ENCODE results near the gene ATMIN.

The ATMIN gene

GRCh38 chr16:81012974-81013373, 22.7 kb upstream of the ATMIN start:
- Histone ChIP-seq H3K14ac (ENCODE audit: low read length) (no peak overlapping the region), H4K91ac (ENCODE audit: low read depth, low read length, poor library complexity) (no peak overlapping the region), H2BK5ac (ENCODE audit: low read length) (no peak overlapping the region), H4K8ac (ENCODE audit: low read depth, low read length) (no peak overlapping the region), H2BK12ac (ENCODE audit: low read length) (no peak overlapping the region), H2BK120ac (ENCODE audit: low read depth, low read length) (no peak overlapping the region), H3K9ac (ENCODE audit: low read depth, low read length, poor library complexity) (no peak overlapping the region), H3K9me3 (replicated peaks in 1 of 2; ENCODE audit: control insufficient read depth in 2 of 2, insufficient read depth in 1 of 2, low read depth in 1 of 2, low read length in 2 of 2) (no peaks in the 10 kb centered on the region), H3K4me3 (ENCODE audit: low read length in 2 of 2) (no peak overlapping the region), H2AK5ac (ENCODE audit: low read depth, low read length) (no peak overlapping the region), H3K4me2 (ENCODE audit: insufficient read depth, low read length, poor library complexity, severe bottlenecking) (no peak overlapping the region), H3K23ac (ENCODE audit: low read depth, low read length, poor library complexity) (peak overlapping the region; percentile 47), H3K27me3 (ENCODE audit: control insufficient read depth in 3 of 3, insufficient read depth in 3 of 3, low read depth in 1 of 3, low read length in 3 of 3) (no peaks in the 10 kb centered on the region), H3K79me1 (ENCODE audit: low read depth, low read length) (peaks cover 5% of the 10 kb centered on the region), H3K4me1 (ENCODE audit: control insufficient read depth in 2 of 2, insufficient read depth in 1 of 2, low read depth in 1 of 2, low read length in 2 of 2) (peaks cover 0 to 2% of the 10 kb centered on the region in 2 donors), H3K27ac (replicated peaks; ENCODE audit: low read length) (no peak overlapping the region), H2AFZ (ENCODE audit: low read length) (no peak overlapping the region), H3K36me3 (replicated peaks in 1 of 2; ENCODE audit: control insufficient read depth in 2 of 2, insufficient read depth in 2 of 2, low read length in 2 of 2) (peaks cover 26 to 93% of the 10 kb centered on the region in 2 donors), H3K4ac (ENCODE audit: low read length) (no peak overlapping the region), H2BK15ac (ENCODE audit: low read length) (no peak overlapping the region), H3K18ac (ENCODE audit: low read length) (no peak overlapping the region)
- WGBS, 2 donors (ENCODE audit: extremely low coverage in 2 of 2, insufficient read length in 2 of 2, insufficient replicate concordance in 1 of 2): no CpG with 5 or more reads among the region's 3 CpGs
- DNase-seq (ENCODE audit: low spot score): no peak

- Histone ChIP-seq H3K9ac (ENCODE audit: low read depth, low read length, poor library complexity) (no peak overlapping the region), H3K4me1 (ENCODE audit: control insufficient read depth in 2 of 2, insufficient read depth in 1 of 2, low read depth in 1 of 2, low read length in 2 of 2) (no peaks in the 10 kb centered on the region), H3K4me3 (ENCODE audit: low read length in 2 of 2) (no peak overlapping the region), H2BK12ac (ENCODE audit: low read length) (no peak overlapping the region), H4K91ac (ENCODE audit: low read depth, low read length, poor library complexity) (no peak overlapping the region), H2BK15ac (ENCODE audit: low read length) (no peak overlapping the region), H3K18ac (ENCODE audit: low read length) (no peak overlapping the region), H3K36me3 (replicated peaks in 1 of 2; ENCODE audit: control insufficient read depth in 2 of 2, insufficient read depth in 2 of 2, low read length in 2 of 2) (peaks cover 33 to 97% of the 10 kb centered on the region in 2 donors), H2AFZ (ENCODE audit: low read length) (no peak overlapping the region), H3K14ac (ENCODE audit: low read length) (no peak overlapping the region), H2BK120ac (ENCODE audit: low read depth, low read length) (no peak overlapping the region), H3K4me2 (ENCODE audit: insufficient read depth, low read length, poor library complexity, severe bottlenecking) (no peak overlapping the region), H2BK5ac (ENCODE audit: low read length) (no peak overlapping the region), H3K4ac (ENCODE audit: low read length) (no peak overlapping the region), H4K8ac (ENCODE audit: low read depth, low read length) (no peak overlapping the region), H3K9me3 (replicated peaks in 1 of 2; ENCODE audit: control insufficient read depth in 2 of 2, insufficient read depth in 1 of 2, low read depth in 1 of 2, low read length in 2 of 2) (no peaks in the 10 kb centered on the region), H3K27ac (replicated peaks; ENCODE audit: low read length) (no peak overlapping the region), H3K27me3 (ENCODE audit: control insufficient read depth in 3 of 3, insufficient read depth in 3 of 3, low read depth in 1 of 3, low read length in 3 of 3) (no peaks in the 10 kb centered on the region), H3K79me1 (ENCODE audit: low read depth, low read length) (peaks cover 5% of the 10 kb centered on the region), H3K23ac (ENCODE audit: low read depth, low read length, poor library complexity) (no peak overlapping the region), H2AK5ac (ENCODE audit: low read depth, low read length) (no peak overlapping the region)
- WGBS, 2 donors (ENCODE audit: extremely low coverage in 2 of 2, insufficient read length in 2 of 2, insufficient replicate concordance in 1 of 2): no CpG with 5 or more reads among the region's 2 CpGs
- no peak for DNase-seq (ENCODE audit: low spot score)
Measured at GRCh38 chr16:81014672-81015071, 21.0 kb upstream of the ATMIN start.

- Histone ChIP-seq H2BK120ac (ENCODE audit: low read depth, low read length) (no peak overlapping the region), H3K9ac (ENCODE audit: low read depth, low read length, poor library complexity) (no peak overlapping the region), H4K91ac (ENCODE audit: low read depth, low read length, poor library complexity) (no peak overlapping the region), H3K18ac (ENCODE audit: low read length) (no peak overlapping the region), H3K4me1 (ENCODE audit: control insufficient read depth in 2 of 2, insufficient read depth in 1 of 2, low read depth in 1 of 2, low read length in 2 of 2) (no peaks in the 10 kb centered on the region), H3K9me3 (replicated peaks in 1 of 2; ENCODE audit: control insufficient read depth in 2 of 2, insufficient read depth in 1 of 2, low read depth in 1 of 2, low read length in 2 of 2) (no peaks in the 10 kb centered on the region), H2BK5ac (ENCODE audit: low read length) (no peak overlapping the region), H3K14ac (ENCODE audit: low read length) (no peak overlapping the region), H3K4me2 (ENCODE audit: insufficient read depth, low read length, poor library complexity, severe bottlenecking) (no peak overlapping the region), H3K27ac (replicated peaks; ENCODE audit: low read length) (no peak overlapping the region), H3K4me3 (ENCODE audit: low read length in 2 of 2) (no peak overlapping the region), H3K27me3 (ENCODE audit: control insufficient read depth in 3 of 3, insufficient read depth in 3 of 3, low read depth in 1 of 3, low read length in 3 of 3) (no peaks in the 10 kb centered on the region), H4K8ac (ENCODE audit: low read depth, low read length) (no peak overlapping the region), H3K79me1 (ENCODE audit: low read depth, low read length) (no peaks in the 10 kb centered on the region), H3K36me3 (replicated peaks in 1 of 2; ENCODE audit: control insufficient read depth in 2 of 2, insufficient read depth in 2 of 2, low read length in 2 of 2) (peaks cover 42 to 99% of the 10 kb centered on the region in 2 donors), H3K23ac (ENCODE audit: low read depth, low read length, poor library complexity) (no peak overlapping the region), H2AK5ac (ENCODE audit: low read depth, low read length) (no peak overlapping the region), H3K4ac (ENCODE audit: low read length) (no peak overlapping the region), H2BK12ac (ENCODE audit: low read length) (no peak overlapping the region), H2AFZ (ENCODE audit: low read length) (no peak overlapping the region), H2BK15ac (ENCODE audit: low read length) (no peak overlapping the region)
- WGBS, 2 donors (ENCODE audit: extremely low coverage in 2 of 2, insufficient read length in 2 of 2, insufficient replicate concordance in 1 of 2): no CpG with 5 or more reads among the region's 2 CpGs
- DNase-seq (ENCODE audit: low spot score): no peak
Measured at GRCh38 chr16:81018496-81018895, 17.1 kb upstream of the ATMIN start.

- no peak overlapping the region for H3K4ac ChIP-seq (ENCODE audit: low read length)
- no peak for DNase-seq (ENCODE audit: low spot score)
- no peak overlapping the region for H2BK12ac ChIP-seq (ENCODE audit: low read length)
- no peak overlapping the region for H3K4me2 ChIP-seq (ENCODE audit: insufficient read depth, low read length, poor library complexity, severe bottlenecking)
- no peak overlapping the region for H3K23ac ChIP-seq (ENCODE audit: low read depth, low read length, poor library complexity)
- H2BK15ac ChIP-seq (ENCODE audit: low read length): no peak overlapping the region
- no peaks in the 10 kb centered on the region for H3K4me1 ChIP-seq (ENCODE audit: control insufficient read depth in 2 of 2, insufficient read depth in 1 of 2, low read depth in 1 of 2, low read length in 2 of 2)
- no peaks in the 10 kb centered on the region for H3K27me3 ChIP-seq (ENCODE audit: control insufficient read depth in 3 of 3, insufficient read depth in 3 of 3, low read depth in 1 of 3, low read length in 3 of 3)
- H3K27ac ChIP-seq (replicated peaks; ENCODE audit: low read length): no peak overlapping the region
- no peak overlapping the region for H4K8ac ChIP-seq (ENCODE audit: low read depth, low read length)
- no peak overlapping the region for H2BK120ac ChIP-seq (ENCODE audit: low read depth, low read length)
- no CpG with 5 or more reads among the region's 4 CpGs for WGBS, 2 donors (ENCODE audit: extremely low coverage in 2 of 2, insufficient read length in 2 of 2, insufficient replicate concordance in 1 of 2)
- H4K91ac ChIP-seq (ENCODE audit: low read depth, low read length, poor library complexity): no peak overlapping the region
- no peaks in the 10 kb centered on the region for H3K79me1 ChIP-seq (ENCODE audit: low read depth, low read length)
- no peak overlapping the region for H2AFZ ChIP-seq (ENCODE audit: low read length)
- H3K4me3 ChIP-seq (ENCODE audit: low read length in 2 of 2): no peak overlapping the region
- H3K9ac ChIP-seq (ENCODE audit: low read depth, low read length, poor library complexity): no peak overlapping the region
- H3K14ac ChIP-seq (ENCODE audit: low read length): no peak overlapping the region
- H3K9me3 ChIP-seq (replicated peaks in 1 of 2; ENCODE audit: control insufficient read depth in 2 of 2, insufficient read depth in 1 of 2, low read depth in 1 of 2, low read length in 2 of 2): no peaks in the 10 kb centered on the region
- H3K18ac ChIP-seq (ENCODE audit: low read length): no peak overlapping the region
- H3K36me3 ChIP-seq (replicated peaks in 1 of 2; ENCODE audit: control insufficient read depth in 2 of 2, insufficient read depth in 2 of 2, low read length in 2 of 2): peaks cover 24 to 86% of the 10 kb centered on the region in 2 donors
- H2BK5ac ChIP-seq (ENCODE audit: low read length): no peak overlapping the region
- no peak overlapping the region for H2AK5ac ChIP-seq (ENCODE audit: low read depth, low read length)
Measured at GRCh38 chr16:81026429-81026828, 9.2 kb upstream of the ATMIN start.

Data from neuronal stem cell (in vitro differentiated cells).